OCI-LY3 (cell line): ENCODE results near the gene ADD2.

Source experiments
- H2AFZ ChIP-seq: fragments of 200-600, 300-600 bp; shearing (Covaris generic); 2 replicates; pipeline ENCODE4 v1.6.0; 2014; ENCODE audit warnings: antibody characterized with exemption, low read depth, low read length
- H3K27ac ChIP-seq: fragments of 200-600, 300-600 bp; sonication (generic); 2 replicates; pipeline ENCODE4 v1.5.1; 2014; ENCODE audit warnings: mild to moderate bottlenecking, low read length, moderate library complexity, mixed read lengths
- H3K27me3 ChIP-seq: fragments of 200-600, 300-600 bp; sonication (generic); 2 replicates; pipeline ENCODE4 v1.6.1; 2014; ENCODE audit warnings: low read depth, low read length, mixed read lengths
- H3K36me3 ChIP-seq: fragments of 200-600, 300-600 bp; sonication (generic); replicated peaks from 2 replicates; pipeline ENCODE3; 2014; ENCODE audit warnings: low read depth, low read length, mixed read lengths
- H3K4me1 ChIP-seq: fragments of 300-600, 200-600 bp; sonication (generic); 2 replicates; pipeline ENCODE4 v1.6.1; 2014; ENCODE audit warnings: low read length, mixed read lengths
- H3K4me2 ChIP-seq: fragments of 200-600, 300-600 bp; sonication (generic); 2 replicates; pipeline ENCODE4 v1.6.1; 2014; ENCODE audit warnings: low read length, mixed read lengths
- H3K4me3 ChIP-seq: fragments of 300-600, 200-600 bp; sonication (generic); 2 replicates; pipeline ENCODE4 v1.5.1; 2014; ENCODE audit warnings: antibody characterized with exemption, mild to moderate bottlenecking, low read length, moderate library complexity
- H3K79me2 ChIP-seq: fragments of 300-600, 200-600 bp; shearing (Covaris generic); 2 replicates; pipeline ENCODE4 v1.6.1; 2014; ENCODE audit warnings: mild to moderate bottlenecking, low read length, mixed read lengths
- H3K9ac ChIP-seq: fragments of 300-600, 200-600 bp; shearing (Covaris generic); 2 replicates; pipeline ENCODE4 v1.6.0; 2014; ENCODE audit warnings: mild to moderate bottlenecking, low read length, moderate library complexity
- H3K9me3 ChIP-seq: fragments of 200-600, 300-600 bp; shearing (Covaris generic); 2 replicates; pipeline ENCODE4 v1.6.1; 2014; ENCODE audit warnings: low read length, mixed read lengths; ENCODE audit not compliant: insufficient read depth
- H4K20me1 ChIP-seq: fragments of 200-600, 300-600 bp; sonication (generic); 2 replicates; pipeline ENCODE4 v1.6.1; 2016; ENCODE audit warnings: low read length, mixed read lengths; ENCODE audit not compliant: insufficient read depth
- EZH2phosphoT487 ChIP-seq: fragments of 200-600 bp; shearing (Covaris generic); IDR thresholded peaks from 2 replicates; pipeline ENCODE4 v1.6.1; 2018; ENCODE audit warnings: antibody characterized with exemption, mixed run types, low read depth
- TF ChIP-seq, protein P1 (sequence below): fragments of 200-600, 300-600 bp; sonication (generic); IDR thresholded peaks from 2 replicates; pipeline ENCODE4 v1.5.1; 2014; ENCODE audit warnings: antibody characterized with exemption, low read length, low read depth

Gene ADD2

DNA sequence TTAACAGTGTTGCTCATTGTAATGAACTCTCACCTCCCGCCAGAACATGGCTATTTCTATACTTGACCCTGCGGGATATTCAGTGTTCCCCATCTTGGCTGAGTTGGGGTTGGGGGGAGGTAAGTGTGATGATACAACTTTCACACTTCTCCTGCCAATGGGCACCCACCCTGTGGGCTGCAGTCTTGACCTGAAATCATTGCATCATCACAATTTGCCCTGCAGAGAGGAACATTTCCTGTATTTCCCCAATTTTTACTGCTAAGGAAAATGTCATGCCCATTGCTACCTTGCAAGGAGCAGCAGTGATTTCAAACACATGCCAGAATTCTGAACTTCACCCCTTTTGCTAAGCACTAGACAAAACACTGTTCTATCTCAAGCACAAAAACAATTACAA is 92.1 kb downstream of the ADD2 start:
- no peaks in the 10 kb centered on the region for H3K36me3 ChIP-seq

DNA sequence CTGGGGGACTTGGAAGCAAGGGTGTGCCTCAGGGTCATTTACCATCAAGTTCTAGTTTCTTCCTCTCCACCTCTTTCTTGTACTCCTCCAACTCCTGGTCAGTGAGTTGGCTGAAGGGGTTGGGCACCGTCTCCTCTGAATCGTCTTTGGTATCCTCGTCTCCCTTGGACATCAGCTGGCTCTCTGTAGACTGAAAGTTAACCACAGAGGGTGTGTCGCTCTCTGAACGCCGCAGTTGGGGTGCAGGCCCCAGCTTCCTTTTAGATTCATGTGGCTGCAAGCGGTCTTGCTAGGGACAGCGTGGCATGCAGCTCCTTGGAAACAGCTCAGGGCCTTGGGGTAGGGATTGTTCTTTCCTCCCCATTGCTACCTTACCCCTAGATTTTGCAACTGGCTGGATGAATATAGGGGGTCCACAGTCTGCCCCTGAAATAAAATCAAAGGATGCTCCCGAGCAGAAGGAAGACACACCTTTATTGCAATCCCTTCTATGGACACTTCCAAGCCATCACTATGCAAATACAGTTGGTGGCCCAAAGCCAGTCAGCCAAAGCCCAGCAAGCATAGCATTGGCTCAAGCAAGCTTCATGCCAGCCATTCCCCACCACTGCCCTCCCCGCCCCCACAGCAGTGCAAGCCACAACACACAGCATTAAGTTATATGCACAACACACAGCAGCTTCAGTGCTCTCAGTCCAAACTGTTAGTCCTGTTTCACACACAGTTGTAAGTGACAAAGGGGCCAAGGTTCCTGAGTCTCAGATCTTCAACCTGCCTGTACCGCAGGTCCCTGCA is 93.2 kb downstream of the ADD2 start:
- Histone ChIP-seq H3K36me3 (no peaks in the 10 kb centered on the region), H2AFZ (no peak overlapping the region), H3K9me3 (no peaks in the 10 kb centered on the region), H3K79me2 (no peaks in the 10 kb centered on the region), H3K27me3 (0 out of 2 replicates have a peak, but pooled peaks cover 2% of the 10 kb centered on the region), H3K9ac (no peak overlapping the region), H3K4me1 (no peaks in the 10 kb centered on the region), H4K20me1 (no peaks in the 10 kb centered on the region), H3K4me3 (no peak overlapping the region), H3K4me2 (no peak overlapping the region), H3K27ac (no peak overlapping the region)
- TF ChIP-seq, protein P1, sequence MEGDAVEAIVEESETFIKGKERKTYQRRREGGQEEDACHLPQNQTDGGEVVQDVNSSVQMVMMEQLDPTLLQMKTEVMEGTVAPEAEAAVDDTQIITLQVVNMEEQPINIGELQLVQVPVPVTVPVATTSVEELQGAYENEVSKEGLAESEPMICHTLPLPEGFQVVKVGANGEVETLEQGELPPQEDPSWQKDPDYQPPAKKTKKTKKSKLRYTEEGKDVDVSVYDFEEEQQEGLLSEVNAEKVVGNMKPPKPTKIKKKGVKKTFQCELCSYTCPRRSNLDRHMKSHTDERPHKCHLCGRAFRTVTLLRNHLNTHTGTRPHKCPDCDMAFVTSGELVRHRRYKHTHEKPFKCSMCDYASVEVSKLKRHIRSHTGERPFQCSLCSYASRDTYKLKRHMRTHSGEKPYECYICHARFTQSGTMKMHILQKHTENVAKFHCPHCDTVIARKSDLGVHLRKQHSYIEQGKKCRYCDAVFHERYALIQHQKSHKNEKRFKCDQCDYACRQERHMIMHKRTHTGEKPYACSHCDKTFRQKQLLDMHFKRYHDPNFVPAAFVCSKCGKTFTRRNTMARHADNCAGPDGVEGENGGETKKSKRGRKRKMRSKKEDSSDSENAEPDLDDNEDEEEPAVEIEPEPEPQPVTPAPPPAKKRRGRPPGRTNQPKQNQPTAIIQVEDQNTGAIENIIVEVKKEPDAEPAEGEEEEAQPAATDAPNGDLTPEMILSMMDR = no peak
- TF ChIP-seq EZH2phosphoT487 = no peak

More for the DNA sequence above, 92.1 kb downstream of the ADD2 start:
- Histone ChIP-seq H3K4me3 (no peak overlapping the region), H3K9me3 (no peaks in the 10 kb centered on the region), H3K4me1 (no peaks in the 10 kb centered on the region), H3K27ac (no peak overlapping the region), H4K20me1 (no peaks in the 10 kb centered on the region), H2AFZ (no peak overlapping the region), H3K79me2 (no peaks in the 10 kb centered on the region), H3K9ac (no peak overlapping the region), H3K4me2 (no peak overlapping the region), H3K27me3 (0 out of 2 replicates have a peak, but pooled peaks cover 2% of the 10 kb centered on the region)
- TF ChIP-seq EZH2phosphoT487 = no peak
- TF ChIP-seq, protein P1 = no peak

DNA sequence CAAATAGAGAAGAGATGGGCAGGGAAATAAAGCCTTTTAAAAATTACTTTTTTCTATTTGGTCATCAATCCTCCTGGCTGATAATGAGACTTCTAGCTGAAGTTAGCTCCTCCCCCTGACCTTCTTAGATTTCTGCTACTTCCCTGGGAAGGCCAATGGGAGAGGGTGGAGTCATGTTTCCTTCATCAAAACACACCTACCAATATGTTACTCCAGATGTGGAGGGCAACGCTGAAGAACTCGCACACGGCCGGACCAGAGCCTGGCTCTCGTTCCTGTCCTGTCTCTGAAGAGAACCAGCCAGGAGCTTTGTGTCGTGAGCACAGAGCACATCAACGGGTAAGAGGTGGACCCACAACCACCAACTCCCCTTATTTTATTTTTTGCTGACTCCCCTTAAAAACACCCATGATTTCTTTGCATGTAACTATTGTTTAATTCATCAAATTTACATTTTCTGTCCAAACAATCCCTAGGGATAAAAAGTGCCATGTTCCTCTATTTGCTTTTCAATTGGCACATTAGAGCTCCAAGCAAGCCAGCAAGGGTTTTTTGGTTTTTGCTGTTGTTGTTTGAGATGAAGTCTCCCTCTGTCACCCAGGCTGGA is 94.9 kb downstream of the ADD2 start:
- H3K79me2 ChIP-seq = no peaks in the 10 kb centered on the region
- H3K36me3 ChIP-seq = no peaks in the 10 kb centered on the region
- H2AFZ ChIP-seq = no peak overlapping the region
- 0 out of 2 replicates have a peak, but pooled peaks cover 2% of the 10 kb centered on the region for H3K27me3 ChIP-seq
- no peak overlapping the region for H3K9ac ChIP-seq
- H3K27ac ChIP-seq = no peak overlapping the region
- no peaks in the 10 kb centered on the region for H3K4me1 ChIP-seq
- H3K4me3 ChIP-seq = no peak overlapping the region
- H3K9me3 ChIP-seq = no peaks in the 10 kb centered on the region
- TF ChIP-seq, protein P1 = no peak
- no peak for TF ChIP-seq EZH2phosphoT487
- H4K20me1 ChIP-seq = no peaks in the 10 kb centered on the region
- H3K4me2 ChIP-seq = no peak overlapping the region

DNA sequence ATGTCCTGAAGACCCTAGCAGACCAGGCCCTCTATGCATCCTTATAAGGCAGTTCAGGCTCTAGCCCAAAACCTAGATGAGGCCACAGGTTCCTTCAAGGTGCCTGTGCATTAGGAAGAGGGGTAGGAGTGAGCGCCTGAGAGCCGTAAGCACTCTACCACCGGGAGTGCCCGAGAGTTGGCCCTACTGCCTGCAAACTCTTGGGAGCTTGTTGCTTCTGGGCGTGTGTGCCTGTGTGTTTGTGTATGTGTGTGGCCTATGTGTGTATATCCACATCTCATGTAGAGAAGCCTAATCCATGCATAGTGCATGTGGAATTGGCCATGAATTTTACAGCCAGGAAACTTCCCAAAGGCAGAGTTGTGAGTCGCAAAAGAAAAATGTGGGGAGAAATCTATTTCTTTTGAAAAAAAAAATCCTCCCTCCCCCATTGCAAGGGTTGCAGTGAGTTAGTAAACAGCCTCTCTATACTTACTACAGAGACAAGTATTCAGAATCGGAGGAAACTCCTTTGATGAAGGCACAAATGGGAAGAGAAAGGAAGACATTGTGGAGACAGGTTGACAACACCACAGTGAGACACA is 96.8 kb downstream of the ADD2 start:
- Histone ChIP-seq H3K9ac (no peak overlapping the region), H3K36me3 (no peaks in the 10 kb centered on the region), H3K79me2 (no peaks in the 10 kb centered on the region), H3K27me3 (0 out of 2 replicates have a peak, but pooled peaks cover 2% of the 10 kb centered on the region), H3K4me3 (no peak overlapping the region), H4K20me1 (no peaks in the 10 kb centered on the region), H2AFZ (no peak overlapping the region), H3K4me2 (no peak overlapping the region), H3K27ac (no peak overlapping the region), H3K9me3 (no peaks in the 10 kb centered on the region), H3K4me1 (no peaks in the 10 kb centered on the region)
- TF ChIP-seq, protein P1 = no peak
- no peak for TF ChIP-seq EZH2phosphoT487
